GM12891 (cell line): ENCODE data around the gene MAGI1.

Source experiments
- POLR2A ChIP-seq: IDR thresholded peaks from 2 replicates; pipeline ENCODE4 v1.6.1; 2011; ENCODE audit warnings: low read depth, low read length, control low read depth
- POLR2AphosphoS5 ChIP-seq: IDR thresholded peaks from 2 replicates; pipeline ENCODE4 v1.6.1; 2011; ENCODE audit warnings: low read depth, low read length, control low read depth
- SPI1 ChIP-seq: IDR thresholded peaks from 2 replicates; pipeline ENCODE4 v1.6.1; 2011; ENCODE audit warnings: low read depth, low read length, control low read depth
- TAF1 ChIP-seq: IDR thresholded peaks from 2 replicates; pipeline ENCODE4 v1.6.1; 2011; ENCODE audit warnings: low read depth, low read length, control low read depth

DNA sequence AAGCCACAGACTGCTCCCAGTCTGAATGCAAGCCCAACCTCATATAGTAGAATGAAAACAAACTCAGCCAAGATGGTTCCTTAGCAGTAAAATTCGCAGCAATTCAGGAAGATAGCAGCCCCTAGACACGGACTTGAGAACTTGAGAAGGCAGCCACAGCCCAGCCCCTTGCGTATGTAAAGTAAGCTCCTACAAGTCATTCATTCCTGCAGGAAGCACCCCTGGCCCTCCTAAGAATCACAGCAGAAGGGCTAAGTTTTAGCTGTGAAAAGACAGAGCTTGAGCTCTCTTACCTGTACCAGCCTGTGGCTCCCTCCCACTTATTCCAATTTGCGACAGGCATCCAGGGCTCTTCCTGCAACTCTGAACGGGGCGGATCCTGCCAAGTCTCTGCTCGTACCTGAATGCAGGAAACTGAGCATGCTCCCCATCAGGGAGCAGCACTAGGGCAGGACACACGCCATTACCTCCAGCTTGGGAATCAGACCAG lies 136.4 kb downstream of the MAGI1 start:
- TF ChIP-seq POLR2A, result no peak
- TF ChIP-seq SPI1, result no peak
- no peak for TF ChIP-seq TAF1
- no peak for TF ChIP-seq POLR2AphosphoS5
